Ovary (tissue), 3 donors: Measurements from ENCODE around the gene EPX.

Experiments
- POLR2A ChIP-seq: fragments of 450-650 bp; IDR thresholded peaks from one replicate; pipeline ENCODE4 v1.6.1; 2017; ENCODE audit warnings: antibody characterized with exemption, mild to moderate bottlenecking, moderate library complexity
- TF ChIP-seq, protein P1 (sequence below), 3 donors: fragments of 450-650 bp in 2 of 3; fragments of 200-600 bp in 1 of 3; IDR thresholded peaks; one replicate each; pipeline versions ENCODE4 v1.5.1 to v1.8.0; 2016 to 2022; ENCODE audit warnings: antibody characterized with exemption in 3 of 3, mild to moderate bottlenecking in 1 of 3
- donor health status: DM: no; HTN: no; CAD: no.

DNA sequence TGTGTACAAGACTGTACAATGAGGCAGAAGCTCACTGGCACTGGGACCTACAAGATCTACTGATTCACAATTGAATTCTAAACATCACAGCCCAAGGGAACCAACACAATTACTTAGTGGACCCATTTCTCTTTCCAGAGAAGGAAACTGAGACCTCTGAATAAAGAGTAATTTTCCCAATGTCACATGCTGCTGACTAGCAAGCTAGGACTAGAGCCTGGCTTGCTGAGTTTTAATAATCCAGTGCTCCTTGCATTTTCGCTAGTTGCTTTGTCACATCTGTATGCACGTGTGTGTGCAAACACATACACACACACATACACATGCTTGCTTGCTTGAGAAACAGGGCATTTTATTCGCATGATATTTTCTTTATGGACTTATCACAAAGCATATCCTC is 42.0 kb downstream of the EPX start:
- no peak for TF ChIP-seq POLR2A
- TF ChIP-seq, protein P1, sequence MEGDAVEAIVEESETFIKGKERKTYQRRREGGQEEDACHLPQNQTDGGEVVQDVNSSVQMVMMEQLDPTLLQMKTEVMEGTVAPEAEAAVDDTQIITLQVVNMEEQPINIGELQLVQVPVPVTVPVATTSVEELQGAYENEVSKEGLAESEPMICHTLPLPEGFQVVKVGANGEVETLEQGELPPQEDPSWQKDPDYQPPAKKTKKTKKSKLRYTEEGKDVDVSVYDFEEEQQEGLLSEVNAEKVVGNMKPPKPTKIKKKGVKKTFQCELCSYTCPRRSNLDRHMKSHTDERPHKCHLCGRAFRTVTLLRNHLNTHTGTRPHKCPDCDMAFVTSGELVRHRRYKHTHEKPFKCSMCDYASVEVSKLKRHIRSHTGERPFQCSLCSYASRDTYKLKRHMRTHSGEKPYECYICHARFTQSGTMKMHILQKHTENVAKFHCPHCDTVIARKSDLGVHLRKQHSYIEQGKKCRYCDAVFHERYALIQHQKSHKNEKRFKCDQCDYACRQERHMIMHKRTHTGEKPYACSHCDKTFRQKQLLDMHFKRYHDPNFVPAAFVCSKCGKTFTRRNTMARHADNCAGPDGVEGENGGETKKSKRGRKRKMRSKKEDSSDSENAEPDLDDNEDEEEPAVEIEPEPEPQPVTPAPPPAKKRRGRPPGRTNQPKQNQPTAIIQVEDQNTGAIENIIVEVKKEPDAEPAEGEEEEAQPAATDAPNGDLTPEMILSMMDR (IDR thresholded peaks at IDR 0.05) = no peak
